Thoracic aorta (tissue), 2 donors: Measurements from ENCODE around the gene PMEL. TPM values are rescaled to one million over a fixed set of nuclear protein-coding genes. Genes with fewer than 3 reads are reported as not detected.
"Not testable (repeated sequence)": the region's sequence is repeated elsewhere in the genome, so short reads cannot be mapped to it uniquely, and the experiment has no call there.

Experiments used
- ATAC-seq: fragments of 150-250 bp; one replicate; pipeline ENCODE4 v1.8.0; 2017; ENCODE audit warnings: low read depth; ENCODE audit not compliant: insufficient number of reproducible peaks, low FRiP score
- DNase-seq: peaks from one replicate; pipeline ENCODE4 v3.0.0-alpha.2; 2020; ENCODE audit warnings: low spot score
- H3K27ac ChIP-seq, 2 donors: fragments of 200-600 bp; sonication (generic); 1 replicate in 1 of 2; 2 replicates in 1 of 2; pipeline ENCODE4 v1.5.1; 2016; ENCODE audit warnings: mild to moderate bottlenecking in 2 of 2, moderate library complexity in 2 of 2
- H3K27me3 ChIP-seq: fragments of 200-600 bp; sonication (generic); replicated peaks from 2 replicates; pipeline ENCODE4 v1.6.0; 2016; ENCODE audit warnings: mild to moderate bottlenecking; ENCODE audit not compliant: insufficient read depth
- H3K36me3 ChIP-seq: fragments of 200-600 bp; sonication (generic); one replicate; pipeline ENCODE4 v1.5.1; 2016
- H3K4me1 ChIP-seq, 2 donors: fragments of 200-600 bp; sonication (generic); 1 replicate in 1 of 2; 2 replicates in 1 of 2; pipeline versions ENCODE4 v1.5.1 to v1.6.0; 2016; ENCODE audit warnings: low read depth in 2 of 2, mild to moderate bottlenecking in 1 of 2; ENCODE audit not compliant: control insufficient read depth in 1 of 2
- H3K4me3 ChIP-seq: fragments of 200-600 bp; sonication (generic); 2 replicates; pipeline ENCODE4 v1.5.1; 2016; ENCODE audit warnings: mild to moderate bottlenecking
- H3K9me3 ChIP-seq: fragments of 200-600 bp; sonication (generic); 2 replicates; pipeline ENCODE4 v1.5.1; 2016
- CTCF ChIP-seq: fragments of 200-600 bp; sonication (generic); IDR thresholded peaks from one replicate; pipeline ENCODE4 v1.5.1; 2019; ENCODE audit warnings: antibody characterized with exemption
- total RNA-seq, 2 donors: library from RNA; depleted of rRNA; stranded (reverse); fragments of >200 nt; gene quantifications; one replicate each; pipeline versions ENCODE4 v1.1.0 to v1.2.3, GENCODE V29; 2016

The PMEL gene
- total RNA-seq, 2 donors from 2014 or later, result 0.99 TPM; not detected in 1

- no peak for TF ChIP-seq CTCF
- ATAC-seq (peak; percentile 35), DNase-seq (no peak)
- Histone ChIP-seq H3K9me3 (no peaks in the 10 kb centered on the region), H3K36me3 (peaks cover 8% of the 10 kb centered on the region), H3K27me3 (no peaks in the 10 kb centered on the region), H3K4me1 (peaks cover 0 to 8% of the 10 kb centered on the region in 2 donors), H3K4me3 (peak overlapping the region; percentile 94), H3K27ac (peak overlapping the region; percentile 93)
Measured at GRCh38 chr12:56007564-56008559, 42.0 kb upstream of the PMEL start.

- Histone ChIP-seq H3K27ac (no peak overlapping the region), H3K36me3 (peaks cover 8% of the 10 kb centered on the region), H3K4me1 (peaks cover 0 to 8% of the 10 kb centered on the region in 2 donors), H3K27me3 (no peaks in the 10 kb centered on the region), H3K9me3 (no peaks in the 10 kb centered on the region), H3K4me3 (no peak overlapping the region)
- DNase-seq, result no peak
- ATAC-seq, result no peak
- no peak for TF ChIP-seq CTCF
Measured at GRCh38 chr12:56004211-56004610, 38.4 kb upstream of the PMEL start.

GRCh38 chr12:56003376-56003775 is 37.5 kb upstream of the PMEL start:
- ATAC-seq, H3K4me3 ChIP-seq, DNase-seq, H3K27ac ChIP-seq, H3K27me3 ChIP-seq, H3K4me1 ChIP-seq, H3K9me3 ChIP-seq, H3K36me3 ChIP-seq: not testable (repeated sequence)

GRCh38 chr12:56001487-56002100 is 35.8 kb upstream of the PMEL start:
- H3K4me1 ChIP-seq, result peaks cover 0 to 11% of the 10 kb centered on the region in 2 donors
- no peaks in the 10 kb centered on the region for H3K9me3 ChIP-seq

GRCh38 chr12:55999999-56000540 is 34.2 kb upstream of the PMEL start:
- H3K4me3 ChIP-seq, H3K27me3 ChIP-seq, H3K36me3 ChIP-seq, H3K9me3 ChIP-seq, ATAC-seq, H3K27ac ChIP-seq, DNase-seq: not testable (repeated sequence)
- H3K4me1 ChIP-seq, result peaks cover 0 to 11% of the 10 kb centered on the region in 2 donors

More at GRCh38 chr12:56001487-56002100, 35.8 kb upstream of the PMEL start:
- no peak for ATAC-seq
- no peak overlapping the region for H3K27ac ChIP-seq
- H3K36me3 ChIP-seq, result peaks cover 8% of the 10 kb centered on the region
- H3K4me3 ChIP-seq, result no peak overlapping the region
- no peak for TF ChIP-seq CTCF
- DNase-seq, result no peak
- H3K27me3 ChIP-seq, result no peaks in the 10 kb centered on the region

GRCh38 chr12:55999522-55999921 is 33.7 kb upstream of the PMEL start:
- not testable (repeated sequence) for DNase-seq, H3K36me3 ChIP-seq, H3K27ac ChIP-seq, H3K4me3 ChIP-seq, H3K9me3 ChIP-seq, H3K27me3 ChIP-seq, ATAC-seq
- H3K4me1 ChIP-seq, result peaks cover 0 to 11% of the 10 kb centered on the region in 2 donors
